Stimulated activated CD8-positive, alpha-beta memory T cell treated with anti-CD3 and anti-CD28 coated beads, Interleukin-2, amount 100 ng/mL, for 1 hour (primary cell): Measurements from ENCODE around the gene ING4.

ENCODE experiments used
- DNase-seq, 2 donors: peaks; one replicate each; pipeline ENCODE4 v3.0.0-alpha.2; 2020; ENCODE audit warnings: low read depth in 2 of 2

Gene ING4

DNA sequence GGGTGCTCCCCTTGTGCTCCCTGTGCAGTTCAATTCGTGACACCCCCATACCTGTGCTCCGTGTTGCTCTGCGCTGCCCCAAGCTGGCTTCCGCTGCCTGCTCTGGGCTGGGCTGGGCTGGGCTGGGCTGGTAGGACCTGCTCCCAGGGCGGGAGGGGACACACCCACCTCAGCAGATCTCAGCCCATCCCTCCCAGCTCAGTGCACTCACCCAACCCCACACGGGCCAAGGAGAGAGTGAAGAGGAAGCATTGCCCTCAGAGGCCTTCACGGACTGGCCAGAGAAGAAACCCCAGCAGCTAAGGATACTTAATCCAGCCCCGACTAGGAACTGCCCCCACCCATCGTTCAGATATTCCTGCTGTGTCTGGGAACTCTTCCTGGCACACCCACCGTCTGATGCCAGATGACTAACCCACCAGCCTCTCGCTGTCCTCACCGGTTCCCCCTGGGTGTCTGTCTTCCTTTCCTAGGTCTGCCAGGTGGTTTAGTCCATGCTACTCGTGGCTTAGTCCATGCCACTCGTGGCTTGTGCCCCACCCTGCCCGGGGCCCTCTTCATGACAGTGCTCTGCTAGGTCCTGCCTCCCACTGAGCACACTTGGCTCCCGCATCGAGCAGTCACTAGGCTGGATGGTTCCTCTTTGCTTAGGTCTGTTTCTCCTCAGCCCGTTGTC, 26.9 kb downstream of the ING4 start, which contains the start of gene LPAR5:
TSS of gene LPAR5 (minus strand) at position 104 of the 676 bp plus-strand sequence. CDS start 14,711 bp downstream, outside the sequence.
- no peak for DNase-seq

DNA sequence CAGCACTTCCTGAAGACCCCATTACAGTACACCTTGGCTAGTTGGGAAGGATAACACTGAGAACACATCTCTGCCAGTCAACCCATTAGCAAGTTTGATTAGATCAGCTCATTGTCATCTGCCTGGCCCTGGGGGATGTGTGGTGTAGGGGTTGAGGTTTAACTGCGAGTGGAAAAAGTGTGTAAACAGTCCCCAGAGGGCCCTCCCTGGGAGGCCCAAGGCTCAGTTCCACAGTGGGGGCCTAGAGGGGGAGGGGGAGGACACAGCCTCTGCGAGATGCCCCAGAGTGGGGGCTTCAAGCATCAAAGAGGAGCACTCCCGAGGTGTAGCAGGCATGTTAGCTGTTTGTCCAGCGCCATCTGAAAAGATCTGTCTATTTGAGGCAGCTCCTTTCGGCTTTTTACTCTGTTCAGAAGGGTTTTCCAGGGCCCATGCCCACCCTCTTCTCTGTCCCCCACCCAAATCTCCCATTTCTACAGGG, 27.5 kb downstream of the ING4 start:
- peak; percentile 43 to 52 for DNase-seq

DNA sequence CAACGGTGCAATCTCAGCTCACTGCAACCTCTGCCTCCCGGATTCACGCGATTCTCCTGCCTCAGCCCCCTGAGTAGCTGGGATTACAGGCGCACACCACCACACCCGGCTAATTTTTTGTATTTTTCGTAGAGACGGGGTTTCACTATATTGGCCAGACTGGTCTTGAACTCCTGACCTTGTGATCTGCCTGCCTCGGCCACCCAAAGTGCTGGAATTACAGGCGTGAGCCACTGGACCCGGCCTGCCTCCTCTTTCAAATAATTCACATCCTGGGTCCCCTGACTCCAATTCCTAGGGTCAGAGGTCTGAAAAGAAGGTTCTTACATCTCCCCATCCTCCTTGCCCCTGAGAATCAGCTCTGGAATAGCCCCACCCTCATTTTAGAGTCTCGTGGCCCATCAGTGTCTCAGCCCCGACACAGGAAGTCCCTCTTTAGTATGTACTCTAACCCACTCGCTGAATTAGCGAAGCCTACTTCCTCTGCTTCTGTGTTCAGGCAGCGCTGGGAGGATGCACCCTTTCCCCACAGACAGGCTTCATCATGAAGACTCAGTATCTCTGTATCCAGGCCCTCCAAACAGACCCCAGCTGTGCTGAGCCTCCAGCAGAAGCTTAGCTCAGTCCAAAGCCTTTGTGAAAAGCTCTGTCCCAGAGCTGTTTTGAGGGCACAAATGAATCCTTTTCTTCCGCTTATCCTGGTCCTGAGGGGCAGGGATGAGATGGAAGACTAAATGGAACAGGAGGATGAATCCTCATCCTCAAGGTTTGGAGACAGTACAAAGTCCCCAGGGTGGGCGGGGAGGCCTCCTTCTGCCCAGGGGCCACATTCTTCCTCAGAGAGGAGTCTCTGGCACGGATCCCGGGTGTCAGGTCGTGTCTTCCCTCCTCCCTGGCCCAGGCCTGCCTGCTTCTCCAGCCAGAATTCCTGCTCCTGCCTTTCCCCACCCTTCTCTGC, 30.6 kb downstream of the ING4 start:
- no peak for DNase-seq

GRCh38 chr12:6631549-6631961, 31.4 kb downstream of the ING4 start:
- DNase-seq: no peak

- DNase-seq: no peak
Measured at GRCh38 chr12:6630736-6631135, 32.2 kb downstream of the ING4 start.

DNA sequence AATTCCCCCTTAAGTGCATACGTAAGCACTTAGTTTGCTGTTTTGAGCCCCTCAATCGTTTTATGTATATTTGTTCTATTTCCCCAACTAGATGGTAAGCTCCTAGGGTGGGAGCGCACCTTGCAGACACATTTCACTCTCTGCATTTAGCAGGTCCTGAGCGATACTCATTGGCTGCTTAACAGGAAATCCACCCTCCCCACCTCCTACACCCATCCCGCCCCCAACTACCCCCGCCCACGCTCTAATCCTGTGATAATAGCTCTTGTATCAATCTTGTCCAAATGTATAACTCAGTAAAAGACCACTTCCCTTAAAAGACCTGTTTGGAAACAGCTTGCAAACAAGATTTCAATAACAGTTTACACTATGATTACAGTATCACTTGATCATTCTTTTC, 35.3 kb downstream of the ING4 start:
- DNase-seq: no peak

DNA sequence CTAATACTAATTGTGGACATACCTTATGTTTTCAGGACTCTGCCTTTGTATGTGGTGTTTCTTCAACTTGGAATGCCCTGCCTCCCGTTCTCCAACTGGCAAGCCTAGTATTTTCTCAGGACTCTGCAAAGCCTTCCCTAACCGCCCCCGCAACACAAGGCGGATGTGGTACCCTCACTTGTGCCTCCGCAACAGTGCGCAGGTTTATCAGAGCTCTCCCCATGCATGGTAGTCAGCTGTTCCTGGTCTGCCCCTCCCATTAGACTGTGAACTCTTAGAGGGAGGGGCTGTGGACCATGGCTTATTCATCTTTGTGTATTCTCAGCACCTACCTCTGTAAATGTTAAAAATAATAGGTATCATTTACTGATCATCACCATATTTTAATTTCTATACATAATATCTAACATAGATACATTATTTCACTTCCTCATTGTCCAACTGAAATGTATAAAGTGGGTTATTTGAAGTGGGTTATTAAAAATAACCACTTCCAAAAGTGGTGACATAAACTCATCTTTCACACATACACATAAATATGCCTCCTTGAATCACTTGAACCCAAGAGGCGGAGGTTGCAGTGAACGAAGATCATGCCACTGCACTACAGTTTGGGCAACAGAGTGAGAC, 36.1 kb downstream of the ING4 start:
- no peak for DNase-seq

GRCh38 chr12:6620885-6621274, 42.0 kb downstream of the ING4 start:
- no peak for DNase-seq

DNA sequence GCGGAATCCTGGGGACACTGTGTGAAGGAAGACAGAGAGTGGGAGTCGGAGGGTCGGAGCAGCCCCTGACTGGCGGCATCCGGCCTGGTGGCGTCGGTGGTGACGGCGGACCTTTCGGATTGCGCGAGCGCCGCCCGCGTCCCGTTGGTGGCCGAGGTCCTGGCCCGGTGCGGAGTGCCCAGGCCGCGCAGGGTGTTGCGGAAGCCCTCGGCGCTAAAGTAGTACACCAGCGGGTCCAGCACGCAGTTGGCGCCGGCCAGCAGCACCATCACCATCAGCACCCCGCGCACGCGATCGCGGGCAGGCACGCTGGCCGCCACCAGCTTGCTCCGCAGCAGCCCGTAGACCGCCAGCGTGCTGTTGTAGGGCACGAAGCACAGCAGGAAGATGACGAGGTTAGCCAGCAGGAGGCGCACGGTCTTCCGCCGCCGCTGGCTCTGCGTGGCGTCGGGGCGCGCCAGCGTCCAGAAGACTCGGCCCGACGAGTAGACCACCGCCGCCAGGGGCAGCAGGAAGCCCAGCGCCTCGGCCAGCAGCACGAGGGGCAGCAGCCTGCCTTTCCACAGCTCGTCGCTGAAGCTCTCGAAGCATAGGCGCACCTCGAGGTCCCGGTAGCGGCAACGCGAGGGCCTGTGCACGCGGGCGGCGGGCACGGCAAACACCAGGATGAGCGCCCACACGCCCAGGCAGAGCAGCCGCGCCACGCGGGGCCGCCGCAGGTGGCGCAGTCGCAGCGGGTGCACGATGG, 42.6 kb downstream of the ING4 start:
- DNase-seq: no peak

GRCh38 chr12:6618483-6619225, 44.3 kb downstream of the ING4 start:
- no peak for DNase-seq

- no peak for DNase-seq
Measured at GRCh38 chr12:6615802-6616201, 47.1 kb downstream of the ING4 start.

DNA sequence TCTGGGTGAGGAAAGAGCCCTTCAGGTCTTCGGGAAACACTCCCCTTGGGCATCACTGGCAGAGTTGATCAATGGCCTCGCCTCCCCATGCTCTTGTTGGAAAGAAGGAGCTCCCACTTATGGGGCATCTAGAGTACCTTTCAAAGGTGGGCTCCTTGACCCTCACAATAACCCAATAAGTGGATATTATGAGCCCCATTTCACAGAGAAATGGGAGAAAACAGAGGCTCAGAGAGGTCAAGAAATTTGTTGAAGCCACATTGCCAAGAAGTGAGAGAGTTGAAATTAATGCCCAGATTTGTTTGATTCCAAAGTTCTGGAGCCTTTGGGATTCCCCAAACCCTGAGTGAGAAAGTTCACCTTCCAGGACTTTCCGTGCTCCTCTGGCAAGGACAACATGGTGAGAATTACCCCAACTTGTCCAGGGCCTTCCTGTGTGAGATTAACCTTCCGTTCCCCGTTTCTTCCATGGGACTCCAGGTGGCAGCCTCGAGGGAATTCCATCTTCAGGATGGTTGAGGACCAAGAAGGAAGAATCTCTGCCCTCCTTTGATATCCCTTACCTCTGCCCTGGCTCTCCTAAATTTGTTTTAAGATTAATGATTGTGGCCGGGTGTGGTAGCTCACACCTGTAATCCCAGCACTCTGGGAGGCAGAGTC, 48.3 kb downstream of the ING4 start:
- DNase-seq: no peak

- no peak for DNase-seq
Measured at GRCh38 chr12:6613776-6614512, 49.0 kb downstream of the ING4 start.

DNA sequence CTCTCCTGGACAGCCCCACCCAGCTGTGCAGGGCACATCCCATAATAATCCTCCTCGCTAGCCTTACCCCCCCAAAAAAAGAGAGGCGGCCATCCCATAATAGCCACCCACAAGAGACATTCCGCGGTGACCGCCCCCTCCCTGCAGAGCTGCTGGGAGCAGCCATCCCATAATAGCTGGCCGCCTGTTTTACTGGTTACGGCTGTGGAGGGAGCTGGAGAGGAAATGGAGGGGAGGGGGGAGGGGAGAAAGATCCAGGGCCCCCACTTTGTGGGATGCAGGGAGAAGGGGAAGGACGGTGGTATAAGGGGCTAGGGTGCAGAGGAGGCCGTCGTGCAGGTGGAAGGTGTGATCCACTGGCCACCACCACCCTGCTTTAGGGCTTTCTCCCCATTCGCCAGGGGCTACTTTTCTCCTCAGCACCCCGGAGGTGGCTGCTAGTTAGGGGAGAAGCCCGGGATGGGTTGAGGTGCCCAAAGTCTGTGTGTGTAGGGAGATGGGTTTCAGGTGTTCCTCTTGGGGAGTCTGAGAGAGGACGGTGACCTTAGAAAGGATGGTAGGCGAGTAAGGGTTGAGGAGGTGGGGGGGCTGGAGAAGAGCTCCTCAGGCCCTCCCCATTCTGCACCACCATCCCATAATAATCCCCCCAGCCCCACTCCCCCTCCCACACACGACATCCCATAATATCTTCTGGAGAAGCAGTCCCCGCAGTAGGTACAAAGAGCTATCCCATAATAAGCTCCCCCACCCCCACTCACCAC, 49.7 kb downstream of the ING4 start:
- no peak for DNase-seq

GRCh38 chr12:6612652-6613014, 50.3 kb downstream of the ING4 start:
- no peak for DNase-seq

DNA sequence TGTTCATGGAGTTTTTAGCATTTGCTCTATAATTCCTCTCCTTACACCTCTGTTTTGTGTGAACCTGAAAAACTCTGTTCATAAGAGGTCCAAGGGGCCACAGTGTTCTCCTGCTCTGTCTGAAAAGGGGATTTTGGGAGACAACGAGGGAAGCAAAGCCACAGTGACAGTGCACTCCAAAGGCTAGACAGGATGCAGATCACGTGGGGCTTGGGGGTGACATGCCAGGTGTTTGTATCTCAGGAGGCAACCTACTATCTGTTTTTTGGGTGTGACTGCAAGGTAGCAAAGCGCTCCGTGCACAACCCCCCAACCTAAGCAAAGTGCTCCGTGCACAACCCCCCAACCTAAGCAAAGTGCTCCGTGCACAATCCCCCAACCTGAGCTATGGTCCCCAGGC, 50.7 kb downstream of the ING4 start:
- DNase-seq: no peak

GRCh38 chr12:6608592-6609281, 54.2 kb downstream of the ING4 start:
- no peak for DNase-seq
